ENCODE measurements around the gene GRIFIN.
A peak's percentile ranks its signal among the peaks of the same experiment; 100 is the strongest.

Gene GRIFIN

GRCh38 chr7:2436341-2437104 is 39.7 kb downstream of the GRIFIN start:
- Mint-ChIP-seq H3K36me3 (ENCODE audit: low read depth) (peaks cover 47% of the 10 kb centered on the region), H3K9me3 (peaks cover 4% of the 10 kb centered on the region), H3K4me1 (peaks cover 45% of the 10 kb centered on the region), H3K4me3 (no peak overlapping the region), H3K27ac (no peak overlapping the region), H3K27me3 (ENCODE audit: low read depth, poor library complexity) (peaks cover 4% of the 10 kb centered on the region)
- no peak for TF ChIP-seq CTCF (IDR thresholded peaks at IDR 0.05)
- DNase-seq = no peak

- Mint-ChIP-seq H3K4me3 (no peak overlapping the region), H3K27me3 (ENCODE audit: low read depth, poor library complexity) (no peaks in the 10 kb centered on the region), H3K36me3 (ENCODE audit: low read depth) (peaks cover 55% of the 10 kb centered on the region), H3K27ac (peak overlapping the region; percentile 54), H3K4me1 (peaks cover 31% of the 10 kb centered on the region), H3K9me3 (peaks cover 16% of the 10 kb centered on the region)
- no peak for DNase-seq
- TF ChIP-seq CTCF (IDR thresholded peaks at IDR 0.05) = no peak
These were observed 41.1 kb downstream of the GRIFIN start for GRCh38 chr7:2435146-2435545.

- Mint-ChIP-seq H3K36me3 (ENCODE audit: low read depth) (peaks cover 63% of the 10 kb centered on the region), H3K4me1 (peaks cover 24% of the 10 kb centered on the region), H3K27me3 (ENCODE audit: low read depth, poor library complexity) (no peaks in the 10 kb centered on the region), H3K27ac (no peak overlapping the region), H3K9me3 (peaks cover 28% of the 10 kb centered on the region), H3K4me3 (no peak overlapping the region)
- DNase-seq = no peak
- TF ChIP-seq CTCF (IDR thresholded peaks at IDR 0.05) = no peak
These were observed 42.3 kb downstream of the GRIFIN start for GRCh38 chr7:2433713-2434550.

DNA sequence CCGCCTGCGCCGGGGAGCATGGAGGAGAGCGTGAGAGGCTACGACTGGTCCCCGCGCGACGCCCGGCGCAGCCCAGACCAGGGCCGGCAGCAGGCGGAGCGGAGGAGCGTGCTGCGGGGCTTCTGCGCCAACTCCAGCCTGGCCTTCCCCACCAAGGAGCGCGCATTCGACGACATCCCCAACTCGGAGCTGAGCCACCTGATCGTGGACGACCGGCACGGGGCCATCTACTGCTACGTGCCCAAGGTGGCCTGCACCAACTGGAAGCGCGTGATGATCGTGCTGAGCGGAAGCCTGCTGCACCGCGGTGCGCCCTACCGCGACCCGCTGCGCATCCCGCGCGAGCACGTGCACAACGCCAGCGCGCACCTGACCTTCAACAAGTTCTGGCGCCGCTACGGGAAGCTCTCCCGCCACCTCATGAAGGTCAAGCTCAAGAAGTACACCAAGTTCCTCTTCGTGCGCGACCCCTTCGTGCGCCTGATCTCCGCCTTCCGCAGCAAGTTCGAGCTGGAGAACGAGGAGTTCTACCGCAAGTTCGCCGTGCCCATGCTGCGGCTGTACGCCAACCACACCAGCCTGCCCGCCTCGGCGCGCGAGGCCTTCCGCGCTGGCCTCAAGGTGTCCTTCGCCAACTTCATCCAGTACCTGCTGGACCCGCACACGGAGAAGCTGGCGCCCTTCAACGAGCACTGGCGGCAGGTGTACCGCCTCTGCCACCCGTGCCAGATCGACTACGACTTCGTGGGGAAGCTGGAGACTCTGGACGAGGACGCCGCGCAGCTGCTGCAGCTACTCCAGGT is 43.1 kb downstream of the GRIFIN start:
- no peak for TF ChIP-seq CTCF (IDR thresholded peaks at IDR 0.05)
- peaks cover 69% of the 10 kb centered on the region for H3K36me3 Mint-ChIP-seq (ENCODE audit: low read depth)
- H3K4me3 Mint-ChIP-seq = no peak overlapping the region

GRCh38 chr7:2431260-2431867 is 44.8 kb downstream of the GRIFIN start:
- Mint-ChIP-seq H3K36me3 (ENCODE audit: low read depth) (peaks cover 73% of the 10 kb centered on the region), H3K4me1 (peaks cover 5% of the 10 kb centered on the region), H3K4me3 (no peak overlapping the region), H3K27ac (no peak overlapping the region), H3K9me3 (peaks cover 44% of the 10 kb centered on the region), H3K27me3 (ENCODE audit: low read depth, poor library complexity) (peaks cover 2% of the 10 kb centered on the region)
- TF ChIP-seq CTCF (IDR thresholded peaks at IDR 0.05) = peak; percentile 17
- no peak for DNase-seq

More for the DNA sequence above, 43.1 kb downstream of the GRIFIN start:
- DNase-seq = no peak
- H3K9me3 Mint-ChIP-seq = peaks cover 36% of the 10 kb centered on the region
- H3K4me1 Mint-ChIP-seq = peaks cover 15% of the 10 kb centered on the region
- no peaks in the 10 kb centered on the region for H3K27me3 Mint-ChIP-seq (ENCODE audit: low read depth, poor library complexity)
- no peak overlapping the region for H3K27ac Mint-ChIP-seq
